HepG2 (cell line): ENCODE results near the gene PATL2. TPM values are rescaled to one million over a fixed set of nuclear protein-coding genes. Genes with fewer than 3 reads are reported as not detected.

ENCODE experiments used
- ARHGAP35 ChIP-seq: sonication (generic); formaldehyde crosslinking; IDR thresholded peaks from 2 replicates; pipeline ENCODE4 v1.9.0; 2022; ENCODE audit warnings: mild to moderate bottlenecking, inconsistent platforms, moderate library complexity, missing genetic modification reagents, borderline replicate concordance
- DRAP1 ChIP-seq: IDR thresholded peaks from 2 replicates; pipeline ENCODE4 v1.6.1; 2016; ENCODE audit warnings: missing genetic modification reagents, missing compliant biosample characterization
- GPN1 ChIP-seq: sonication (generic); formaldehyde crosslinking; IDR thresholded peaks from 2 replicates; pipeline ENCODE4 v1.5.1; 2020; ENCODE audit warnings: missing genetic modification reagents, borderline replicate concordance
- HOXA5 ChIP-seq: sonication (generic); formaldehyde crosslinking; IDR thresholded peaks from 2 replicates; pipeline ENCODE4 v1.4.0; 2020; ENCODE audit warnings: missing genetic modification reagents
- KDM6A ChIP-seq: IDR thresholded peaks from 2 replicates; pipeline ENCODE4 v1.6.1; 2016; ENCODE audit warnings: low read depth
- MBNL3 ChIP-seq: fragments of 250-450 bp; sonication (Bioruptor Pico); conservative IDR thresholded peaks from 2 replicates; pipeline ENCODE4 v1.8.0; 2022; ENCODE audit warnings: mild to moderate bottlenecking, inconsistent platforms
- MXI1 ChIP-seq: IDR thresholded peaks from 3 replicates; pipeline ENCODE4 v1.6.1; 2012; ENCODE audit warnings: low read depth, low read length, inconsistent platforms, borderline replicate concordance
- NONO ChIP-seq, 2 experiments: fragments of 450-650 bp in 1 of 2; sonication (generic) in 1 of 2; formaldehyde crosslinking in 1 of 2; IDR thresholded peaks in 1 of 2; conservative IDR thresholded peaks in 1 of 2; 2 replicates each; pipeline versions ENCODE4 v1.6.1 to v1.8.0; 2017 to 2022; ENCODE audit warnings: mild to moderate bottlenecking in 1 of 2, missing genetic modification reagents in 1 of 2, moderate library complexity in 1 of 2
- NR2F1 ChIP-seq, 2 experiments: fragments of 450-650 bp in 1 of 2; formaldehyde crosslinking in 1 of 2; IDR thresholded peaks; 2 replicates each; pipeline versions ENCODE4 v1.5.0 to v1.6.1; 2016 to 2020; ENCODE audit warnings: mild to moderate bottlenecking in 1 of 2, missing compliant biosample characterization in 1 of 2, missing genetic modification reagents in 1 of 2, moderate library complexity in 1 of 2
- PLRG1 ChIP-seq: fragments of 450-650 bp; conservative IDR thresholded peaks from 2 replicates; pipeline ENCODE4 v1.6.1; 2016
- SALL2 ChIP-seq: sonication (generic); formaldehyde crosslinking; IDR thresholded peaks from 2 replicates; pipeline ENCODE4 v1.8.1; 2023; ENCODE audit warnings: mild to moderate bottlenecking, missing genetic modification reagents, inconsistent platforms
- SMARCC2 ChIP-seq: fragments of 450-650 bp; IDR thresholded peaks from 2 replicates; pipeline ENCODE4 v1.6.1; 2017; ENCODE audit warnings: antibody characterized with exemption, mild to moderate bottlenecking
- TFAP4 ChIP-seq: sonication (generic); IDR thresholded peaks from 2 replicates; pipeline ENCODE4 v1.6.1; 2016; ENCODE audit warnings: low read depth, borderline replicate concordance
- TRIM24 ChIP-seq: sonication (generic); formaldehyde crosslinking; IDR thresholded peaks from 2 replicates; pipeline ENCODE4 v1.8.0; 2022; ENCODE audit warnings: mild to moderate bottlenecking, missing genetic modification reagents
- ZMYM4 ChIP-seq: sonication (generic); formaldehyde crosslinking; IDR thresholded peaks from 2 replicates; pipeline ENCODE4 v1.8.1; 2023; ENCODE audit warnings: mild to moderate bottlenecking, missing genetic modification reagents
- ZNF142 ChIP-seq: sonication (generic); formaldehyde crosslinking; IDR thresholded peaks from 2 replicates; pipeline ENCODE4 v1.4.0; 2020; ENCODE audit warnings: missing genetic modification reagents
- ZNF33B ChIP-seq: sonication (generic); formaldehyde crosslinking; IDR thresholded peaks from 2 replicates; pipeline ENCODE4 v1.5.1; 2020; ENCODE audit warnings: mild to moderate bottlenecking, missing genetic modification reagents
- polyA plus RNA-seq, 8 experiments: library from polyadenylated mRNA; depleted of rRNA in 3 of 8; stranded (reverse) in 7 of 8; unstranded in 1 of 8; fragments of >200 nt; fragmentation: Illumina TruSeq in 4 of 8; extraction: Trizol in 4 of 8; gene quantifications; 2 replicates each; pipeline versions ENCODE4 v1.2.1 to v1.2.3, GENCODE V29; 2011 to 2016; ENCODE audit warnings: low read depth in 4 of 8, missing spikeins in 1 of 8, mixed read lengths in 1 of 8; ENCODE audit not compliant: insufficient read depth in 1 of 8
- total RNA-seq, 5 experiments: library from RNA; depleted of rRNA; stranded (reverse); fragments of >200 nt; fragmentation: Illumina TruSeq; extraction: Trizol; gene quantifications; 2 replicates each; pipeline ENCODE4 v1.2.3, GENCODE V29; 2016; ENCODE audit warnings: low read depth in 1 of 5
- TF ChIP-seq, protein P1 (sequence below): sonication (generic); formaldehyde crosslinking; IDR thresholded peaks from 2 replicates; pipeline ENCODE4 v1.4.0; 2020; ENCODE audit warnings: mild to moderate bottlenecking, low read depth, missing genetic modification reagents
- TF ChIP-seq, protein P2 (sequence below): fragments of 450-650 bp; IDR thresholded peaks from 2 replicates; pipeline ENCODE4 v1.6.1; 2017

Gene PATL2
- total and polyA plus RNA-seq, 2 of the 13 experiments (the other 11 are each of a cell fraction or from before 2014, with no cell fraction given): 0.15 to 0.53 TPM

- TF ChIP-seq, protein P1, sequence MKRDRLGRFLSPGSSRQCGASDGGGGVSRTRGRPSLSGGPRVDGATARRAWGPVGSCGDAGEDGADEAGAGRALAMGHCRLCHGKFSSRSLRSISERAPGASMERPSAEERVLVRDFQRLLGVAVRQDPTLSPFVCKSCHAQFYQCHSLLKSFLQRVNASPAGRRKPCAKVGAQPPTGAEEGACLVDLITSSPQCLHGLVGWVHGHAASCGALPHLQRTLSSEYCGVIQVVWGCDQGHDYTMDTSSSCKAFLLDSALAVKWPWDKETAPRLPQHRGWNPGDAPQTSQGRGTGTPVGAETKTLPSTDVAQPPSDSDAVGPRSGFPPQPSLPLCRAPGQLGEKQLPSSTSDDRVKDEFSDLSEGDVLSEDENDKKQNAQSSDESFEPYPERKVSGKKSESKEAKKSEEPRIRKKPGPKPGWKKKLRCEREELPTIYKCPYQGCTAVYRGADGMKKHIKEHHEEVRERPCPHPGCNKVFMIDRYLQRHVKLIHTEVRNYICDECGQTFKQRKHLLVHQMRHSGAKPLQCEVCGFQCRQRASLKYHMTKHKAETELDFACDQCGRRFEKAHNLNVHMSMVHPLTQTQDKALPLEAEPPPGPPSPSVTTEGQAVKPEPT (CRISPR knock-in tag): no peak
- peak; percentile 78; the same call in 1 of the 2 replicates for TF ChIP-seq SALL2 (CRISPR knock-in tag)
- no peak for TF ChIP-seq SMARCC2
- TF ChIP-seq HOXA5 (CRISPR knock-in tag): peak; percentile 82
- peak; percentile 98 for TF ChIP-seq DRAP1 (CRISPR knock-in tag)
- peak; percentile 70 for TF ChIP-seq ZNF142 (CRISPR knock-in tag)
- no peak for TF ChIP-seq NR2F1 (CRISPR knock-in tag; IDR thresholded peaks at IDR 0.05)
- TF ChIP-seq PLRG1: no peak
- 0 out of 3 replicates have a peak, but pooled peaks have one; percentile 65 for TF ChIP-seq MXI1
- TF ChIP-seq TFAP4: no peak
- TF ChIP-seq, protein P2, sequence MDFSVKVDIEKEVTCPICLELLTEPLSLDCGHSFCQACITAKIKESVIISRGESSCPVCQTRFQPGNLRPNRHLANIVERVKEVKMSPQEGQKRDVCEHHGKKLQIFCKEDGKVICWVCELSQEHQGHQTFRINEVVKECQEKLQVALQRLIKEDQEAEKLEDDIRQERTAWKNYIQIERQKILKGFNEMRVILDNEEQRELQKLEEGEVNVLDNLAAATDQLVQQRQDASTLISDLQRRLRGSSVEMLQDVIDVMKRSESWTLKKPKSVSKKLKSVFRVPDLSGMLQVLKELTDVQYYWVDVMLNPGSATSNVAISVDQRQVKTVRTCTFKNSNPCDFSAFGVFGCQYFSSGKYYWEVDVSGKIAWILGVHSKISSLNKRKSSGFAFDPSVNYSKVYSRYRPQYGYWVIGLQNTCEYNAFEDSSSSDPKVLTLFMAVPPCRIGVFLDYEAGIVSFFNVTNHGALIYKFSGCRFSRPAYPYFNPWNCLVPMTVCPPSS: no peak
- no peak for TF ChIP-seq ARHGAP35
- TF ChIP-seq MBNL3: no peak
- peak; percentile 83 for TF ChIP-seq ZMYM4
- no peak for TF ChIP-seq GPN1 (CRISPR knock-in tag)
- no peak for TF ChIP-seq NONO (IDR thresholded peaks at IDR 0.05)
- peak; percentile 51; the same call in 1 of the 2 replicates for TF ChIP-seq NONO (CRISPR knock-in tag; conservative IDR thresholded peaks at IDR 0.05)
- no peak for TF ChIP-seq TRIM24 (CRISPR knock-in tag)
- no peak for TF ChIP-seq KDM6A (CRISPR knock-in tag)
- TF ChIP-seq ZNF33B (CRISPR knock-in tag): no peak
Measured at GRCh38 chr15:44711096-44711742, at the start of gene PATL2, which contains the start of gene B2M (continued).
